ENCODE measurements around the gene KCTD11.

KCTD11 gene

GRCh38 chr17:7398612-7399011 is 46.6 kb downstream of the KCTD11 start:
- H3K4me3 ChIP-seq (ENCODE audit: low read length): no peak overlapping the region
- no peak for DNase-seq (ENCODE audit: low read depth)
- TF ChIP-seq CTCF (conservative IDR thresholded peaks at IDR 0.05; ENCODE audit: low read depth, low read length): no peak

- peak overlapping the region; percentile 77 for H3K4me3 ChIP-seq (ENCODE audit: low read length)
- no peak for DNase-seq (ENCODE audit: low read depth)
- no peak for TF ChIP-seq CTCF (conservative IDR thresholded peaks at IDR 0.05; ENCODE audit: low read depth, low read length)
Observed at GRCh38 chr17:7403043-7403726, 51.2 kb downstream of the KCTD11 start.

- no peak for DNase-seq (ENCODE audit: low read depth)
- peak overlapping the region; percentile 77 for H3K4me3 ChIP-seq (ENCODE audit: low read length)
- TF ChIP-seq CTCF (conservative IDR thresholded peaks at IDR 0.05; ENCODE audit: low read depth, low read length): no peak
Observed at GRCh38 chr17:7403727-7403976, 51.7 kb downstream of the KCTD11 start.

GRCh38 chr17:7403977-7404736 is 52.2 kb downstream of the KCTD11 start, which contains the start of gene TMEM256:
Gene TMEM256, minus strand, starts transcription at chr17:7404097. Its CDS starts 13 bp downstream, at chr17:7404084.
- peak; percentile 98 for DNase-seq (ENCODE audit: low read depth)
- no peak for TF ChIP-seq CTCF (conservative IDR thresholded peaks at IDR 0.05; ENCODE audit: low read depth, low read length)
- peak within 1 kb of the TSS; percentile 77 for H3K4me3 ChIP-seq (ENCODE audit: low read length)
